ENCODE data around the gene PPP1R26.
"Not testable (repeated sequence)": the region's sequence is repeated elsewhere in the genome, so short reads cannot be mapped to it uniquely, and the experiment has no call there.

The PPP1R26 gene

DNA sequence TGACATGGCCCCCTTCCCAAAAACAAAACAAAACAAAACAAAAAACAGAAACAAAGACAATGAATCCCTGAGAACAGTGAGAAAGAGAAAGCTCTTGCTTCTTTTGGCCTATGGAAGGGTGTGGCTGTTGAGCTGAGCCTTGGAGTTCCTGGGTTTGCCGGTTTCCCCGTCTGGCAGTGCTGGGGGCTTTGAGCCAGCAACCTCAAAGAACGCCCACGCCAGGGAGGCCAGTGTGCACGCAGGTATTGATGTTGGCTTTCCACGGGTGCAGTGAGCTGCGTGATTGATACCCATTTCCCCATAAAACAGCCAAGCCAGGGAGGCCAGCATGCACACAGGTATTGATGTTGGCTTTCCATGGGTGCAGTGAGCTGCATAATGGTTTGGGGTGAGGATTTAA lies 33.3 kb downstream of the PPP1R26 start:
- H3K27ac ChIP-seq (ENCODE audit: low read depth, low read length), result no peak overlapping the region
- no peak overlapping the region for H3K4me3 ChIP-seq (ENCODE audit: insufficient read depth, low read length, poor library complexity, severe bottlenecking)
- H3K36me3 ChIP-seq (ENCODE audit: low read length), result no peaks in the 10 kb centered on the region
- no peaks in the 10 kb centered on the region for H3K9me3 ChIP-seq (ENCODE audit: insufficient read depth, low read length)
- H3K79me2 ChIP-seq (ENCODE audit: insufficient read depth, low read length), result no peaks in the 10 kb centered on the region
- H3K27me3 ChIP-seq (ENCODE audit: low read length), result no peaks in the 10 kb centered on the region
- no peak overlapping the region for H3K9ac ChIP-seq (ENCODE audit: low read length)
- no peak overlapping the region for H2AFZ ChIP-seq (ENCODE audit: low read depth, low read length, severe bottlenecking)
- TF ChIP-seq, protein P1, sequence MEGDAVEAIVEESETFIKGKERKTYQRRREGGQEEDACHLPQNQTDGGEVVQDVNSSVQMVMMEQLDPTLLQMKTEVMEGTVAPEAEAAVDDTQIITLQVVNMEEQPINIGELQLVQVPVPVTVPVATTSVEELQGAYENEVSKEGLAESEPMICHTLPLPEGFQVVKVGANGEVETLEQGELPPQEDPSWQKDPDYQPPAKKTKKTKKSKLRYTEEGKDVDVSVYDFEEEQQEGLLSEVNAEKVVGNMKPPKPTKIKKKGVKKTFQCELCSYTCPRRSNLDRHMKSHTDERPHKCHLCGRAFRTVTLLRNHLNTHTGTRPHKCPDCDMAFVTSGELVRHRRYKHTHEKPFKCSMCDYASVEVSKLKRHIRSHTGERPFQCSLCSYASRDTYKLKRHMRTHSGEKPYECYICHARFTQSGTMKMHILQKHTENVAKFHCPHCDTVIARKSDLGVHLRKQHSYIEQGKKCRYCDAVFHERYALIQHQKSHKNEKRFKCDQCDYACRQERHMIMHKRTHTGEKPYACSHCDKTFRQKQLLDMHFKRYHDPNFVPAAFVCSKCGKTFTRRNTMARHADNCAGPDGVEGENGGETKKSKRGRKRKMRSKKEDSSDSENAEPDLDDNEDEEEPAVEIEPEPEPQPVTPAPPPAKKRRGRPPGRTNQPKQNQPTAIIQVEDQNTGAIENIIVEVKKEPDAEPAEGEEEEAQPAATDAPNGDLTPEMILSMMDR (IDR thresholded peaks at IDR 0.05; ENCODE audit: insufficient read depth, low read length, poor library complexity, severe bottlenecking), result no peak
- no peak for TF ChIP-seq EZH2phosphoT487 (conservative IDR thresholded peaks at IDR 0.05; ENCODE audit: low read length)
- no peaks in the 10 kb centered on the region for H3K9me2 ChIP-seq (replicated peaks; ENCODE audit: insufficient read depth, low read length)
- no peaks in the 10 kb centered on the region for H3F3A ChIP-seq (ENCODE audit: insufficient read depth)
- H3K4me2 ChIP-seq (ENCODE audit: low read depth, low read length, poor library complexity, severe bottlenecking), result no peak overlapping the region
- no peaks in the 10 kb centered on the region for H4K20me1 ChIP-seq (ENCODE audit: low read depth, low read length)

DNA sequence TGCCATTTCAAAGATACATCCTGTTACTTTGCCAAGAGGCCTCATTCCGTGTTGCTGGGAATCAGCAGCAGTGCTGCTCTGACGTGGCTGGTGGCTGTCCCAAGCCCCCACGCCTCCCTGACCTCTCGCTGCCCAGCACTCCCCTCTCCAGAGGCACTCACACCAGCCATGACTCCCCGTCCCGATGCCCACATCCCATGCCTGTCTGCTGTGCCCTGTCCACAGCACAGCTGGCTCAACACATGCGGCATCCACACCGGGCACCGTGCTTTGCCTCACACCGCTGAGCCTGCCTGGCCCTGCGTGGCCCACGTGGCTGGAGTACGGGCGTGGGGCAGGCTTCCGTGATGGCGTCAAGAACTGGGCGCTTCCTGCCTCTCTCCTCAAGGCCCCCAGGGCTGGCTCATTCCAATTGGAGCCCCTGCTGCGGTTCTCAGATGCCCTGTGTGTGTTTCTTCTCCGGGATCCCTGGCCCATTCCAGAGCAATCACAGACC lies 33.8 kb downstream of the PPP1R26 start:
- TF ChIP-seq EZH2phosphoT487 (conservative IDR thresholded peaks at IDR 0.05; ENCODE audit: low read length), result no peak
- TF ChIP-seq, protein P1 (IDR thresholded peaks at IDR 0.05; ENCODE audit: insufficient read depth, low read length, poor library complexity, severe bottlenecking), result no peak
- no peaks in the 10 kb centered on the region for H3K9me2 ChIP-seq (replicated peaks; ENCODE audit: insufficient read depth, low read length)
- H3K9me3 ChIP-seq (ENCODE audit: insufficient read depth, low read length), result no peaks in the 10 kb centered on the region
- no peaks in the 10 kb centered on the region for H3F3A ChIP-seq (ENCODE audit: insufficient read depth)
- H3K27me3 ChIP-seq (ENCODE audit: low read length), result no peaks in the 10 kb centered on the region
- no peak overlapping the region for H3K27ac ChIP-seq (ENCODE audit: low read depth, low read length)
- H3K79me2 ChIP-seq (ENCODE audit: insufficient read depth, low read length), result no peaks in the 10 kb centered on the region
- H4K20me1 ChIP-seq (ENCODE audit: low read depth, low read length), result no peaks in the 10 kb centered on the region
- H3K36me3 ChIP-seq (ENCODE audit: low read length), result no peaks in the 10 kb centered on the region
- no peak overlapping the region for H3K4me3 ChIP-seq (ENCODE audit: insufficient read depth, low read length, poor library complexity, severe bottlenecking)
- H3K9ac ChIP-seq (ENCODE audit: low read length), result no peak overlapping the region
- no peak overlapping the region for H2AFZ ChIP-seq (ENCODE audit: low read depth, low read length, severe bottlenecking)
- no peak overlapping the region for H3K4me2 ChIP-seq (ENCODE audit: low read depth, low read length, poor library complexity, severe bottlenecking)

DNA sequence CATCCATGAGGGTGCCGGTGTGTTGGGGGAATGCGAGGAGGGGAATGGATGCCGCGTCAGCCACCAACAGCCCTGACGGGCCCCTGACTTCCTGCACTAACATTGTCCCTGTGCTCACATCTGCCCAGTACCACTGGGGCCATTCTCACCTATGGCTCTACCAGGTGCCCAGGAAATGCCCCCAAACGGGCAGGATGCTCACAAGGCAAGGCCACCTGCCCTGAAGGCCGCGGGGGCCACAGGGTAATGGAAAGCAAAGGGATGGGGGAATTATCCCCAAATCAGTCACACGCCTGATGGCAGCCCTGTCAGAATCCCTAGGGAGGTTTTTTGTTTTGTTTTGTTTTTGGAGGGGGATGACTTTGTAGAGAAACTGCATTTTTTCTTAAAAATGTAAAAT lies 34.3 kb downstream of the PPP1R26 start:
- not testable (repeated sequence) for H3K27me3 ChIP-seq (ENCODE audit: low read length); H3K9ac ChIP-seq (ENCODE audit: low read length); H3K9me3 ChIP-seq (ENCODE audit: insufficient read depth, low read length); H2AFZ ChIP-seq (ENCODE audit: low read depth, low read length, severe bottlenecking); H3K4me2 ChIP-seq (ENCODE audit: low read depth, low read length, poor library complexity, severe bottlenecking); H3K79me2 ChIP-seq (ENCODE audit: insufficient read depth, low read length); H3K36me3 ChIP-seq (ENCODE audit: low read length); H3F3A ChIP-seq (ENCODE audit: insufficient read depth); H3K9me2 ChIP-seq (replicated peaks; ENCODE audit: insufficient read depth, low read length); H3K27ac ChIP-seq (ENCODE audit: low read depth, low read length); H3K4me3 ChIP-seq (ENCODE audit: insufficient read depth, low read length, poor library complexity, severe bottlenecking); H4K20me1 ChIP-seq (ENCODE audit: low read depth, low read length)

DNA sequence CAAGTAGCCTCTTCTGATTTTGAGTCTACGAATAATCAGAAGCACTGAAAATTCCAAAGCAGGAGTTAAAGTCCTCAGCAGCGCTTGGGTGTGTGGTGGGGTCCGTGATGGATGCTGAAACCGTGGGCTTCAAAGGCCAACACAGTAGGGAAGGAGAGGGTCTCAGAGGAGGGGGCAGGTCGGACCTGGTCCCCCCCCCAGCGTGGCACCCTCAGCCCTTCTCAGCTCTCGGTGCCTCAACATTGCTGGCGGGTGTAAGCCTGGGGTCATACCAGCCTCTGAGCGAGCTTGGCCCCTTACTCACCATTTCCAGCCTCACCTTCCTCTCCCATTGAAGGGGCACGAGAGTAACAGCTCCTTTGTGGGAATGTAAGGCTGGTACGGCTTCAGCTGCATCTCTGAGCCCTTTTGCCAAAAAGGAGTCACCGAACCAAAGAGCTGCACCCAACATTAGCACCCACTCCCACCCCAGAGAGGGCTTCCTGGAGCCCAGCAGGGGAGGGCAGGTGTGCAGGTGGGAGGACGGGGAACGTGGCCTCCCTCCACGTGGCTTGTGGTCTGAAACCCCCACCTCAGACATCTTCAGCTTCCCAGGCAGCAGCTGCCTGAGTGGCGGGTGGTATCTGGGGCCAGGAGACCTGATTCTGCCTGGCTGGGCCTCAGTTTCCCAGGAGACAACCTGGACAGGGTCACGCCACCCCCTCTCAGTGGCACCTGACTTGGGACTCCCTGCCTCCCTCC lies 34.9 kb downstream of the PPP1R26 start:
- no peaks in the 10 kb centered on the region for H3K9me3 ChIP-seq (ENCODE audit: insufficient read depth, low read length)
- no peak overlapping the region for H3K4me3 ChIP-seq (ENCODE audit: insufficient read depth, low read length, poor library complexity, severe bottlenecking)
- TF ChIP-seq EZH2phosphoT487 (conservative IDR thresholded peaks at IDR 0.05; ENCODE audit: low read length), result no peak
- TF ChIP-seq, protein P1 (IDR thresholded peaks at IDR 0.05; ENCODE audit: insufficient read depth, low read length, poor library complexity, severe bottlenecking), result no peak
- H3K27me3 ChIP-seq (ENCODE audit: low read length), result no peaks in the 10 kb centered on the region
- no peaks in the 10 kb centered on the region for H4K20me1 ChIP-seq (ENCODE audit: low read depth, low read length)
- H3F3A ChIP-seq (ENCODE audit: insufficient read depth), result no peaks in the 10 kb centered on the region
- H3K36me3 ChIP-seq (ENCODE audit: low read length), result no peaks in the 10 kb centered on the region
- no peak overlapping the region for H3K9ac ChIP-seq (ENCODE audit: low read length)
- no peak overlapping the region for H3K4me2 ChIP-seq (ENCODE audit: low read depth, low read length, poor library complexity, severe bottlenecking)
- H3K9me2 ChIP-seq (replicated peaks; ENCODE audit: insufficient read depth, low read length), result no peaks in the 10 kb centered on the region
- H2AFZ ChIP-seq (ENCODE audit: low read depth, low read length, severe bottlenecking), result no peak overlapping the region
- H3K27ac ChIP-seq (ENCODE audit: low read depth, low read length), result no peak overlapping the region
- no peaks in the 10 kb centered on the region for H3K79me2 ChIP-seq (ENCODE audit: insufficient read depth, low read length)
